Hepatocyte (in vitro differentiated cells): Measurements from ENCODE around the gene NOL11. TPM values are rescaled to one million over a fixed set of nuclear protein-coding genes. Genes with fewer than 3 reads are reported as not detected.

Source experiments
- DNase-seq: peaks from one replicate; pipeline ENCODE4 v3.0.0-alpha.2; 2016; ENCODE audit warnings: low spot score
- H2AFZ ChIP-seq: fragments of 200-600 bp; sonication (generic); 2 replicates; pipeline ENCODE4 v1.6.0; 2016; ENCODE audit warnings: antibody characterized with exemption, mild to moderate bottlenecking
- H3K27ac ChIP-seq: fragments of 200-600 bp; sonication (generic); 2 replicates; pipeline ENCODE4 v1.5.1; 2016; ENCODE audit warnings: mild to moderate bottlenecking
- H3K27me3 ChIP-seq: fragments of 200-600 bp; sonication (generic); 2 replicates; pipeline ENCODE4 v1.6.1; 2016
- H3K36me3 ChIP-seq: fragments of 200-600 bp; sonication (generic); replicated peaks from 2 replicates; pipeline ENCODE4 v1.5.1; 2016; ENCODE audit warnings: low read depth; ENCODE audit not compliant: insufficient read depth
- H3K4me1 ChIP-seq: fragments of 200-600 bp; sonication (generic); 2 replicates; pipeline ENCODE4 v1.5.1; 2016; ENCODE audit warnings: mild to moderate bottlenecking, moderate library complexity; ENCODE audit not compliant: insufficient read depth
- H3K4me2 ChIP-seq: fragments of 200-600 bp; sonication (generic); 2 replicates; pipeline ENCODE4 v1.6.0; 2016
- H3K4me3 ChIP-seq: fragments of 200-600 bp; sonication (generic); 2 replicates; pipeline ENCODE4 v1.5.1; 2016; ENCODE audit warnings: mild to moderate bottlenecking
- H3K79me2 ChIP-seq: fragments of 200-600 bp; sonication (generic); 2 replicates; pipeline ENCODE4 v1.6.0; 2017; ENCODE audit warnings: mild to moderate bottlenecking
- H3K9me2 ChIP-seq: fragments of 200-600 bp; sonication (generic); replicated peaks from 2 replicates; pipeline ENCODE4 v1.6.0; 2017; ENCODE audit warnings: mild to moderate bottlenecking; ENCODE audit not compliant: insufficient read depth
- H3K9me3 ChIP-seq: fragments of 200-600 bp; sonication (generic); 2 replicates; pipeline ENCODE4 v1.5.1; 2016; ENCODE audit warnings: low read depth, mild to moderate bottlenecking
- H4K20me1 ChIP-seq: fragments of 200-600 bp; sonication (generic); 2 replicates; pipeline ENCODE4 v1.6.0; 2016; ENCODE audit warnings: mild to moderate bottlenecking; ENCODE audit not compliant: insufficient read depth, poor library complexity, severe bottlenecking
- EZH2 ChIP-seq: fragments of 200-600 bp; sonication (generic); IDR thresholded peaks from 2 replicates; pipeline ENCODE4 v1.6.1; 2016; ENCODE audit warnings: antibody characterized with exemption, mild to moderate bottlenecking, borderline replicate concordance
- EZH2phosphoT487 ChIP-seq: fragments of 200-600 bp; sonication (generic); IDR thresholded peaks from one replicate; pipeline ENCODE4 v1.6.1; 2018; ENCODE audit warnings: antibody characterized with exemption, mild to moderate bottlenecking, low read depth, moderate library complexity; ENCODE audit not compliant: unreplicated experiment, severe bottlenecking
- WGBS: methylation state at CpG from one replicate; pipeline ENCODE4 v1.1.6; 2016; ENCODE audit warnings: low lambda C conversion rate; ENCODE audit errors: missing lambda C conversion rate; 5-methylcytosine and 5-hydroxymethylcytosine counted together
- polyA plus RNA-seq: library from polyadenylated mRNA; unstranded; fragments of >200 nt; fragmentation: Nextera tagmentation; extraction: Ambion mirVana; gene quantifications from 2 replicates; pipeline ENCODE4 v1.2.1, GENCODE V29; 2016
- total RNA-seq: library from RNA; depleted of rRNA; stranded (reverse); fragments of >200 nt; gene quantifications from 2 replicates; pipeline ENCODE4 v1.2.3, GENCODE V29; 2014
- TF ChIP-seq, protein P1 (sequence below): fragments of 200-600 bp; sonication (generic); IDR thresholded peaks from 2 replicates; pipeline ENCODE4 v1.5.1; 2016; ENCODE audit warnings: antibody characterized with exemption, mild to moderate bottlenecking; ENCODE audit not compliant: poor library complexity

Gene NOL11
- total and polyA plus RNA-seq, 2 experiments from 2014 or later = 23.7 to 35.7 TPM

DNA sequence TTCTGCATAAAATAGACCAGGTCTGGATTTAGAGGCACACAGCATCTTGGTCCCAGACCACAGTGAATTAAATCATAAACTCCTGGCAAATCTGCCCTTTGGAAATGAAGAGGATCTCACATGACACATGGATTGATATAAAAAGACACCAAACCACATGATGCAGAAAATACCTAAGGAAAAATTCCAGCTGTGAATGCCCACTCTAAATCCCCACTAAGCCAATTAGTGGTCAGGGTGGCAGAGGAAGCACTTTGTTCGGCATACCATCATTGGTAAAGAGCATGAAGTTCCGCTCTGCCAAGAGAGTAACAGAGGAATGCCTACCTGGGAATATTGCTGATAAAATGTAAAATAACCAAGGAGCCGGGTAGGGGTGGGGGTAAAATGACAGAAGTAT, 32.4 kb upstream of the NOL11 start:
- H3K4me3 ChIP-seq = no peak overlapping the region
- no peaks in the 10 kb centered on the region for H3K4me1 ChIP-seq
- no peak overlapping the region for H3K27ac ChIP-seq
- DNase-seq = no peak
- TF ChIP-seq, protein P1, sequence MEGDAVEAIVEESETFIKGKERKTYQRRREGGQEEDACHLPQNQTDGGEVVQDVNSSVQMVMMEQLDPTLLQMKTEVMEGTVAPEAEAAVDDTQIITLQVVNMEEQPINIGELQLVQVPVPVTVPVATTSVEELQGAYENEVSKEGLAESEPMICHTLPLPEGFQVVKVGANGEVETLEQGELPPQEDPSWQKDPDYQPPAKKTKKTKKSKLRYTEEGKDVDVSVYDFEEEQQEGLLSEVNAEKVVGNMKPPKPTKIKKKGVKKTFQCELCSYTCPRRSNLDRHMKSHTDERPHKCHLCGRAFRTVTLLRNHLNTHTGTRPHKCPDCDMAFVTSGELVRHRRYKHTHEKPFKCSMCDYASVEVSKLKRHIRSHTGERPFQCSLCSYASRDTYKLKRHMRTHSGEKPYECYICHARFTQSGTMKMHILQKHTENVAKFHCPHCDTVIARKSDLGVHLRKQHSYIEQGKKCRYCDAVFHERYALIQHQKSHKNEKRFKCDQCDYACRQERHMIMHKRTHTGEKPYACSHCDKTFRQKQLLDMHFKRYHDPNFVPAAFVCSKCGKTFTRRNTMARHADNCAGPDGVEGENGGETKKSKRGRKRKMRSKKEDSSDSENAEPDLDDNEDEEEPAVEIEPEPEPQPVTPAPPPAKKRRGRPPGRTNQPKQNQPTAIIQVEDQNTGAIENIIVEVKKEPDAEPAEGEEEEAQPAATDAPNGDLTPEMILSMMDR = no peak
- TF ChIP-seq EZH2phosphoT487 (no peak), EZH2 (no peak)
- H4K20me1 ChIP-seq = no peaks in the 10 kb centered on the region
- no peaks in the 10 kb centered on the region for H3K79me2 ChIP-seq
- no peaks in the 10 kb centered on the region for H3K36me3 ChIP-seq
- H2AFZ ChIP-seq = no peak overlapping the region
- H3K9me2 ChIP-seq = no peaks in the 10 kb centered on the region
- H3K27me3 ChIP-seq = no peaks in the 10 kb centered on the region
- 94% methylated on average over 3 of the region's 3 CpGs for WGBS
- H3K4me2 ChIP-seq = no peak overlapping the region
- no peaks in the 10 kb centered on the region for H3K9me3 ChIP-seq

DNA sequence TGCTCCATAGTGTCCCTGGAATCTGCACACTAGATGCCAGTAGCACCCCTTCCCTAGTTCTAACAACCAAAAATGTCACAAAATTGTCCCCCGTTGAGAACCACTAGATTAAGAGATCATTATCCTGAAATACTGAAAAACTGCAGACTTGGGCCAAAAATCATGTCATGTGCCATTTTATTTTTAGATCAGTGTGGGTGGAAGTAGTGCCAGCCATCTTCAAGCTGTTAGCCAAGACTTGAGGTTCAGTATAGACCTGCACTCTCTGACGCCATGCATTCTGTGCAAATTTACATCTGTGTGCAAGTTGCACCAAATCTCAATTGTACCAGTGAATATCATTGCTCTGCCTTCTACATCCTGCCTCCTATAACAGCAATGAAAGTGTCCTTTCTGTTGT, 31.5 kb upstream of the NOL11 start:
- Histone ChIP-seq H3K4me2 (no peak overlapping the region), H2AFZ (no peak overlapping the region), H3K27me3 (no peaks in the 10 kb centered on the region), H3K9me3 (no peaks in the 10 kb centered on the region), H3K36me3 (no peaks in the 10 kb centered on the region), H3K27ac (no peak overlapping the region), H3K79me2 (no peaks in the 10 kb centered on the region), H3K9me2 (no peaks in the 10 kb centered on the region), H3K4me1 (no peaks in the 10 kb centered on the region), H4K20me1 (no peaks in the 10 kb centered on the region), H3K4me3 (no peak overlapping the region)
- 90% methylated on average over 2 of the region's 2 CpGs for WGBS
- no peak for DNase-seq
- no peak for TF ChIP-seq EZH2phosphoT487
- TF ChIP-seq, protein P1 = no peak
- no peak for TF ChIP-seq EZH2

DNA sequence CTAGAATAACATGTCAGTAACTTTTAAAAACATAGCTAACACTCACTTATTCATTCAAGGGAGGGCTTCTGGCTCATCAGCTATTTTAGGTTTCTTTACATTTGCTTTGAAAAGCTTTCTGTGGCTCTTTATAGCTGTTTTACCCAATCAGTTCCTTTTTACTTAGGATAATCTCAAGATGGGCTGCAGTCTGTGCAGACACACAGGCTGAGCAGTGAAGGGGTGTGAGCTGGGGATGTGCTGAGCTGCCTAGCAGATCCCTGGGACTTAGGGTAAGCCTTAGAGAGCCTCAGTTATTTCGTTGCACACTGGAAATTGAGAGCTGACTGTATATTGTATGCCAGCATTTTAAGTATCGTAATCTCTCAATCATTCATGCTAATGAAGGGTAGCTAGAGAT, 30.2 kb upstream of the NOL11 start:
- 68% methylated on average over 2 of the region's 2 CpGs for WGBS
- no peak for DNase-seq
- H2AFZ ChIP-seq = no peak overlapping the region

More for the DNA sequence above, 30.2 kb upstream of the NOL11 start:
- no peak overlapping the region for H3K4me3 ChIP-seq
- no peak overlapping the region for H3K27ac ChIP-seq
- no peaks in the 10 kb centered on the region for H3K79me2 ChIP-seq
- TF ChIP-seq EZH2 (no peak), EZH2phosphoT487 (no peak)
- TF ChIP-seq, protein P1 = no peak
- H3K9me3 ChIP-seq = no peaks in the 10 kb centered on the region
- H4K20me1 ChIP-seq = no peaks in the 10 kb centered on the region
- no peaks in the 10 kb centered on the region for H3K9me2 ChIP-seq
- no peaks in the 10 kb centered on the region for H3K36me3 ChIP-seq
- H3K27me3 ChIP-seq = no peaks in the 10 kb centered on the region
- H3K4me2 ChIP-seq = no peak overlapping the region
- H3K4me1 ChIP-seq = no peaks in the 10 kb centered on the region
